Measurements from ENCODE around the gene NXPH3.

The NXPH3 gene

GRCh38 chr17:49573510-49574322, 2.0 kb upstream of the NXPH3 start:
- Histone ChIP-seq H3K4me3 (ENCODE audit: low read depth in 1 of 2, low read length in 2 of 2) (no peak overlapping the region), H3K79me2 (ENCODE audit: insufficient read depth, low read length) (no peaks in the 10 kb centered on the region), H3K27me3 (ENCODE audit: insufficient read depth, low read length, poor library complexity) (peaks cover 46% of the 10 kb centered on the region), H2AFZ (ENCODE audit: low read depth, low read length) (no peak overlapping the region), H3K9me3 (ENCODE audit: insufficient read depth, low read length, severe bottlenecking) (no peaks in the 10 kb centered on the region), H4K20me1 (ENCODE audit: insufficient read depth, low read length) (no peaks in the 10 kb centered on the region), H3K4me2 (ENCODE audit: insufficient read depth, low read length) (no peak overlapping the region), H3K4me1 (ENCODE audit: insufficient read depth, low read length) (peaks cover 11% of the 10 kb centered on the region), H3K9ac (ENCODE audit: low read depth, low read length) (no peak overlapping the region), H3K27ac (ENCODE audit: low read length) (no peak overlapping the region), H3K36me3 (ENCODE audit: insufficient read depth, low read length) (no peaks in the 10 kb centered on the region)
- no peak for DNase-seq
- no peak for TF ChIP-seq CTCF (IDR thresholded peaks at IDR 0.05; ENCODE audit: borderline replicate concordance, extremely low read depth, low read length, poor library complexity, severe bottlenecking)
- ATAC-seq (ENCODE audit: insufficient read depth, low read depth): no peak

- no peak overlapping the region for H3K9ac ChIP-seq (ENCODE audit: low read depth, low read length)
- H3K79me2 ChIP-seq (ENCODE audit: insufficient read depth, low read length): no peaks in the 10 kb centered on the region
- no peak overlapping the region for H3K4me2 ChIP-seq (ENCODE audit: insufficient read depth, low read length)
- ATAC-seq (ENCODE audit: insufficient read depth, low read depth) (no peak), DNase-seq (no peak)
- no peak overlapping the region for H3K4me3 ChIP-seq (ENCODE audit: low read depth in 1 of 2, low read length in 2 of 2)
- H4K20me1 ChIP-seq (ENCODE audit: insufficient read depth, low read length): no peaks in the 10 kb centered on the region
- peaks cover 46% of the 10 kb centered on the region for H3K27me3 ChIP-seq (ENCODE audit: insufficient read depth, low read length, poor library complexity)
- H3K36me3 ChIP-seq (ENCODE audit: insufficient read depth, low read length): no peaks in the 10 kb centered on the region
- no peak overlapping the region for H2AFZ ChIP-seq (ENCODE audit: low read depth, low read length)
- TF ChIP-seq CTCF (IDR thresholded peaks at IDR 0.05; ENCODE audit: borderline replicate concordance, extremely low read depth, low read length, poor library complexity, severe bottlenecking) (no peak), EZH2 (IDR thresholded peaks at IDR 0.05; ENCODE audit: borderline replicate concordance, low read depth, low read length, severe bottlenecking) (no peak)
- H3K4me1 ChIP-seq (ENCODE audit: insufficient read depth, low read length): peaks cover 11% of the 10 kb centered on the region
- no peak overlapping the region for H3K27ac ChIP-seq (ENCODE audit: low read length)
- no peaks in the 10 kb centered on the region for H3K9me3 ChIP-seq (ENCODE audit: insufficient read depth, low read length, severe bottlenecking)
Measured at GRCh38 chr17:49574323-49574781, 1.3 kb upstream of the NXPH3 start.

- Histone ChIP-seq H3K4me2 (ENCODE audit: insufficient read depth, low read length) (no peak overlapping the region), H3K9ac (ENCODE audit: low read depth, low read length) (no peak overlapping the region), H3K27me3 (ENCODE audit: insufficient read depth, low read length, poor library complexity) (peaks cover 45% of the 10 kb centered on the region)
Measured at GRCh38 chr17:49574945-49575678, 559 bp upstream of the NXPH3 start.

More at GRCh38 chr17:49574945-49575678, 559 bp upstream of the NXPH3 start:
- H3K36me3 ChIP-seq (ENCODE audit: insufficient read depth, low read length): no peaks in the 10 kb centered on the region
- H2AFZ ChIP-seq (ENCODE audit: low read depth, low read length): no peak overlapping the region
- no peak for DNase-seq
- no peak overlapping the region for H3K27ac ChIP-seq (ENCODE audit: low read length)
- H3K79me2 ChIP-seq (ENCODE audit: insufficient read depth, low read length): no peaks in the 10 kb centered on the region
- peaks cover 6% of the 10 kb centered on the region for H3K4me1 ChIP-seq (ENCODE audit: insufficient read depth, low read length)
- H4K20me1 ChIP-seq (ENCODE audit: insufficient read depth, low read length): no peaks in the 10 kb centered on the region
- no peak overlapping the region for H3K4me3 ChIP-seq (ENCODE audit: low read depth in 1 of 2, low read length in 2 of 2)
- H3K9me3 ChIP-seq (ENCODE audit: insufficient read depth, low read length, severe bottlenecking): no peaks in the 10 kb centered on the region
- ATAC-seq (ENCODE audit: insufficient read depth, low read depth): no peak
- no peak for TF ChIP-seq EZH2 (IDR thresholded peaks at IDR 0.05; ENCODE audit: borderline replicate concordance, low read depth, low read length, severe bottlenecking)

All from DND-41 (cell line).